Transverse colon (tissue), 4 donors: ENCODE results near the gene ATP5ME.

Experiments used
- CTCF ChIP-seq, 5 experiments: fragments of 200-600 bp in 3 of 5; fragments of 450-650 bp in 2 of 5; sonication (generic) in 3 of 5; IDR thresholded peaks; 1 replicate in 2 of 5; 2 replicates in 3 of 5; pipeline ENCODE4 v1.5.1; 2016 to 2017; ENCODE audit warnings: antibody characterized with exemption in 5 of 5, inconsistent platforms in 3 of 5, mild to moderate bottlenecking in 2 of 5, moderate library complexity in 1 of 5
- EP300 ChIP-seq: sonication (generic); formaldehyde crosslinking; IDR thresholded peaks from one replicate; pipeline ENCODE4 v1.6.1; 2017; ENCODE audit warnings: antibody characterized with exemption, low read depth
- POLR2A ChIP-seq: fragments of 450-650 bp; IDR thresholded peaks from one replicate; pipeline ENCODE4 v1.6.1; 2016; ENCODE audit warnings: antibody characterized with exemption, mild to moderate bottlenecking, moderate library complexity
- POLR2AphosphoS5 ChIP-seq, 3 donors: sonication (generic); formaldehyde crosslinking; IDR thresholded peaks; one replicate each; pipeline ENCODE4 v1.6.1; 2016; ENCODE audit warnings: antibody characterized with exemption in 3 of 3

- no peak for TF ChIP-seq CTCF (IDR thresholded peaks at IDR 0.05)
- TF ChIP-seq POLR2A, result no peak
- no peak for TF ChIP-seq POLR2AphosphoS5 (IDR thresholded peaks at IDR 0.05)
- TF ChIP-seq EP300, result no peak
These were observed 14.2 kb downstream of the ATP5ME start for GRCh38 chr4:659851-660250.
